ENCODE data around the gene ZFP64. TPM values are rescaled to one million over a fixed set of nuclear protein-coding genes. Genes with fewer than 3 reads are reported as not detected.
"Not testable (repeated sequence)": the region's sequence is repeated elsewhere in the genome, so short reads cannot be mapped to it uniquely, and the experiment has no call there.

ZFP64 gene
- total RNA-seq, 4 donors from 2014 or later = 13.2 to 16.3 (median 13.4) TPM

DNA sequence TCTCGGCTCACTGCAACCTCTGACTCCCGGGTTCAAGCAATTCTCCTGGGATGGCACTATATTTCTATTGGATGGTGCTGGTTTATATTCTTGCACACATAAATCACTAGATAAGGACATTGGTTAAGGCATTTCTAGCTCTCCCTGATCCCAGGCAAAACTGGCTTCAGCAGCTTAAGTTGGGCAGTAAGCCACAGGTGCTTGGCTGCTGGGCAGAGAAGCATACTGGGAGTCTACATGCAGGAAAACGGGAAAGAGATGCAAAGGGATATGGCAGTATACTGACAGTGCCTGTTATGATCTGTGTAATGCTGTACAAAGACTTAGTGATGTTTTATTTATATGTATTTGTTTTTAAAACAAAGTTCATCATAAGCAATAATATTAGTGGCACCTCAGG lies 33.3 kb upstream of the ZFP64 start:
- DNase-seq = no peak
- Histone ChIP-seq H3K36me3 (no peaks in the 10 kb centered on the region), H3K27ac (no peak overlapping the region), H3K27me3 (no peaks in the 10 kb centered on the region), H3K4me3 (replicated peaks in 1 of 3) (no peak overlapping the region), H3K4me1 (no peaks in the 10 kb centered on the region), H3K9me3 (no peaks in the 10 kb centered on the region)
- TF ChIP-seq, protein P1, sequence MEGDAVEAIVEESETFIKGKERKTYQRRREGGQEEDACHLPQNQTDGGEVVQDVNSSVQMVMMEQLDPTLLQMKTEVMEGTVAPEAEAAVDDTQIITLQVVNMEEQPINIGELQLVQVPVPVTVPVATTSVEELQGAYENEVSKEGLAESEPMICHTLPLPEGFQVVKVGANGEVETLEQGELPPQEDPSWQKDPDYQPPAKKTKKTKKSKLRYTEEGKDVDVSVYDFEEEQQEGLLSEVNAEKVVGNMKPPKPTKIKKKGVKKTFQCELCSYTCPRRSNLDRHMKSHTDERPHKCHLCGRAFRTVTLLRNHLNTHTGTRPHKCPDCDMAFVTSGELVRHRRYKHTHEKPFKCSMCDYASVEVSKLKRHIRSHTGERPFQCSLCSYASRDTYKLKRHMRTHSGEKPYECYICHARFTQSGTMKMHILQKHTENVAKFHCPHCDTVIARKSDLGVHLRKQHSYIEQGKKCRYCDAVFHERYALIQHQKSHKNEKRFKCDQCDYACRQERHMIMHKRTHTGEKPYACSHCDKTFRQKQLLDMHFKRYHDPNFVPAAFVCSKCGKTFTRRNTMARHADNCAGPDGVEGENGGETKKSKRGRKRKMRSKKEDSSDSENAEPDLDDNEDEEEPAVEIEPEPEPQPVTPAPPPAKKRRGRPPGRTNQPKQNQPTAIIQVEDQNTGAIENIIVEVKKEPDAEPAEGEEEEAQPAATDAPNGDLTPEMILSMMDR (IDR thresholded peaks at IDR 0.05) = no peak
- TF ChIP-seq POLR2A (IDR thresholded peaks at IDR 0.05) = no peak
- intact Hi-C loops (cut with DNase I) = no loop called here
- 44 to 53% methylated on average over 3 of the region's 3 CpGs for WGBS, 2 donors

DNA sequence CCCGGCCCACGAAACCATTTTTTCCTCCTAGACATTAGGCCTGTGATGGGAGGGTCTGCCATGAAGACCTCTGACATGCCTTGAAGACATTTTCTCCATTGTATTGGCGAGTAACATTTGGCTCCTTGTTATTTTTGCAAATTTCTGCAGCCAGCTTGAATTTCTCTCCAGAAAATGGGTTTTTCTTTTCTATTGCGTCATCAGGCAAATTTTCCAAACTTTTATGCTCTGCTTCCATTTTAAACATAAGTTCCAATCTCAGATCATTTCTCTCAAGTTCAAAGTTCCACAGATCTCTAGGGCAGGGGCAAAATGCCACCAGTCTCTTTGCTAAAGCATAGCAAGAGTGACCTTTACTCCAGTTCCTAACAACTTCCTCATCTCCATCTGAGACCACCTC lies 29.8 kb upstream of the ZFP64 start:
- 91 to 95% methylated on average over 4 of the region's 4 CpGs for WGBS, 2 donors

DNA sequence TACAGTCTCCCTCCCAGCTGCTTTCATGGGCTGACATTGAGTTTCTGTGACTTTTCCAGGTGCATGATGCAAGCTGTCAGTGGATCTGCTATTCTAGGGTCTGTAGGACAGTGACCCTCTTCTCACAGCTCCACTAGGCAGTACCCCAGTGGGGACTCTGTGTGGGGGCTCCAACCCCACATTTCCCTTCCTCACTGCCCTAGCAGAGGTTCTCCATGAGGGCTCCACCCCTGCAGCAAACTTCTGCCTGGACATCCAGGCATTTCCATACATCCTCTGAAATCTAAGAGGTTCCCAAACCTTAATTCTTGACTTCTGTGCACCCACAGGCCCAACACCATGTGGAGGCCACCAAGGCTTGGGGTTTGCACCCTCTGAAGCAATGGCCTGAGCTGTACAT lies 29.3 kb upstream of the ZFP64 start:
- DNase-seq; H3K27ac ChIP-seq; H3K9me3 ChIP-seq; intact Hi-C loops (cut with DNase I); H3K4me3 ChIP-seq (replicated peaks in 1 of 3); H3K4me1 ChIP-seq; H3K27me3 ChIP-seq; H3K36me3 ChIP-seq: not testable (repeated sequence)

More for the DNA sequence above, 29.8 kb upstream of the ZFP64 start:
- H3K27me3 ChIP-seq; H3K36me3 ChIP-seq; H3K27ac ChIP-seq; intact Hi-C loops (cut with DNase I); DNase-seq; H3K9me3 ChIP-seq; H3K4me3 ChIP-seq (replicated peaks in 1 of 3); H3K4me1 ChIP-seq: not testable (repeated sequence)

DNA sequence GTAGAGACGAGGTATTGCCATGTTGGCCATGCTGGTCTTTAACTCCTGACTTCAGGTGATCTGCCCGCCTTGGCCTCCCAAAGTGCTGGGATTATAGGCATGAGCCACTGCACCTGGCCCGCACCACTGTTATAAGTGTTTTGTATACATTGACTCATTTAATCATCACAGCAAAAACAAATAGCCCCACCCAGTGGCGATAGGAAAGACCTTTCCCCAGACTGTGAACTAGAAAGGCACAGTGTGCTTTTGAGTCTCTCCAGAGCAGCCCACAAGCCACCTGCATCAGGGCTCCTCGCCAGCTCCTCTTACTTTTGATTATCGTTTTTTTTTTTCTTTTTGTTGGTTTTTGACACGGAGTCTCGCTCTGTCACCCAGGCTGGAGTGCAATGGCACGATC lies 27.9 kb upstream of the ZFP64 start:
- no peaks in the 10 kb centered on the region for H3K27me3 ChIP-seq
- no peaks in the 10 kb centered on the region for H3K36me3 ChIP-seq
- WGBS, 2 donors = 65 to 70% methylated on average over 9 of the region's 9 CpGs
- DNase-seq = no peak
- no peaks in the 10 kb centered on the region for H3K4me1 ChIP-seq
- intact Hi-C loops (cut with DNase I) = no loop called here
- TF ChIP-seq POLR2A (IDR thresholded peaks at IDR 0.05) = no peak
- TF ChIP-seq, protein P1 (IDR thresholded peaks at IDR 0.05) = no peak
- H3K9me3 ChIP-seq = no peaks in the 10 kb centered on the region
- no peak overlapping the region for H3K27ac ChIP-seq
- H3K4me3 ChIP-seq (replicated peaks in 1 of 3) = no peak overlapping the region

DNA sequence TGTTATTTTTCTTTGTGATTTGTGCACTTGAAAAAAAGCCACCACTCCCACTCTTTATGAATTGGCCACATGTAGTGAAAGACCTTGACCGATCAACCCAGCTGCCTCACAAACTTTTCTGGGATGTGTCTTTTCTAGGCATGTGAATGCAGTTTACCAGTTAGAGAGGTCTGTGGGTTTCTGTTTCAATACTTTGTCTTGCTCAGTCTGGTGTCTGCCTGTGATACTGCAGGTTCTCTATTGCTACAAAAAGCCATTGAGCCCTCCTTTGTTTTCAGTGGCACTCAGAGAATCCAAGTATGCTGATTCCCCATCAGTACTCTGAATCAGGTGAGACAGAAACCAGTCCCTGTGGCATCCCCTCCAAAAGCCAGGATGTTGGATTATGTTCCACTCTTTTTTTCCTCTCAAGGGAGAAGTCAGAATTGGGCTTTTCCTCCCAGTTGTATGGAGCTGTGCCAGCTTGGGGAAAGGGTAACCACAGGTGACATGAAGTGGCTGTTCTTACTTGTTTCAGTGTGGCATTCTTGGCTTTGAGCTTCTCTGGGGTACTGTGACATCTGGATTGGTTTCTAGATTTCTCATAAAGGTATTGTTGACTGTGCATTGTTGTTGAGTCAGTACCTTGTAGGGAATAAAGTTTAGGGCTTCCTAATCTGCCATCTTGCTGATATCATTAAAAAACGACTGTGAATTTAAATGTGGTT lies 26.3 kb upstream of the ZFP64 start:
- H3K9me3 ChIP-seq = no peaks in the 10 kb centered on the region
- intact Hi-C loops (cut with DNase I) = no loop called here
- no peak overlapping the region for H3K4me3 ChIP-seq (replicated peaks in 1 of 3)
- no peak for DNase-seq
- TF ChIP-seq, protein P1 (IDR thresholded peaks at IDR 0.05) = no peak
- no peak for TF ChIP-seq POLR2A (IDR thresholded peaks at IDR 0.05)
- no peaks in the 10 kb centered on the region for H3K36me3 ChIP-seq
- H3K4me1 ChIP-seq = no peaks in the 10 kb centered on the region
- H3K27me3 ChIP-seq = no peaks in the 10 kb centered on the region
- no peak overlapping the region for H3K27ac ChIP-seq
- WGBS, 2 donors = 67 to 73% methylated on average over 2 of the region's 2 CpGs

DNA sequence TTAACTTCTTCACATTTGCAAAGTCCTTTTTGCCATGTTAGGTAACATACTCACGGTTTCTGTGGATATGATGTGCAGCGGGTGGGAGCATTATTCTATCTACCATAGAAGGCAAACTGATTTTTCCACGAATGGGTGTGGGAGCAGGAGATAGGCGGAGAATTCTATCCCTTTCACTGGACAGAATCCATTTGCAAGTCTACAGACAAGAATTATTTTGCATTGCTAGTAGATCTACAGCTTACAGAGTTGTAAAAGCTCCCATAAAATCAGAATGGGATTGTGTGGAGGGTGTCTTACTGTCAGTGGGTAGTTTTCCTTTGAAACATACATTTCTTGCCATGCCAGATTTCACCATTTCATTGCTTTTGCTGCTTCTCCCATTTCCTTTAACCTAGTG lies 22.4 kb upstream of the ZFP64 start:
- no peak for DNase-seq
- TF ChIP-seq, protein P1 (IDR thresholded peaks at IDR 0.05) = no peak
- TF ChIP-seq POLR2A (IDR thresholded peaks at IDR 0.05) = no peak
- WGBS, 2 donors = 85 to 92% methylated on average over 4 of the region's 4 CpGs
- Histone ChIP-seq H3K4me1 (no peaks in the 10 kb centered on the region), H3K27me3 (no peaks in the 10 kb centered on the region), H3K27ac (no peak overlapping the region), H3K9me3 (no peaks in the 10 kb centered on the region), H3K4me3 (replicated peaks in 1 of 3) (no peak overlapping the region), H3K36me3 (no peaks in the 10 kb centered on the region)
- intact Hi-C loops (cut with DNase I) = no loop called here

Data from thyroid gland (tissue), 4 donors.